Measurements from ENCODE around the gene BORCS5. TPM values are rescaled to one million over a fixed set of nuclear protein-coding genes. Genes with fewer than 3 reads are reported as not detected.

BORCS5 gene
- total and polyA plus RNA-seq, 10 donors: 3.3 to 25.9 (median 14.9) TPM

DNA sequence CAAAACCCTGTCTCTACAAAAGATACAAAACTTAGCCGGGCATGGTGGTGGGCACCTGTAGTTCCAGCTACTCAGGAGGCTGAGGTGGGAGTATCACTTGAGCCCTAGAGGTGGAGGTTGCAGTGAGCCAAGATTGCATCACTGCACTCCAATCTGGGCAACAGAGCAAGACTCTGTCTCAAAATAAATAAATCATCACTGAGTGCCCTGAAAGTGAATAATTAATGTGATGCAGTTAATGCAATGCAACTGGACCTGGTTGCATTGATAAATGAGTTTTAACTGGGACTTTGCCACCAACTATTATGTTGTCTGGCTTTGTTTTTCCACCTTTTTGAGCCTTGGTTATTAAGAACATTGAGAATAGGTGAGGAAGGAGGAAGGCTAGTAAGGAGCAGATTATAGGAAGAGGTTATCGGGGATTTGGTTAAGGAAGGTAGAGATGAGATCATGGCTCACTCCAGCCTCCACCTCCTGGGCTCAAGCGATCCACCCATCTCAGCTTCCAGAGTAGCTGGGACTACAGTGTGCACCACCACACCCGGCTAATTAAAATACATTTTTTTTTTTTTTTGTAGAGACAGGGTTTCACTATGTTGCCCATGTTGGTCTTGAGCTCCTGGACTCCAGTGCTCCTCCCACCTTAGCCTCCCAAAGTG is 8.0 kb downstream of the BORCS5 start:
- H3K27ac ChIP-seq: peak overlapping the region in 1 of 8 donors; percentile 52
- H3K9me3 ChIP-seq: no peaks in the 10 kb centered on the region
- 93 to 99% (median 97%) methylated on average over 4 of the region's 4 CpGs for WGBS, 5 donors
- H3K36me3 ChIP-seq: peaks cover 0 to 51% (median 8%) of the 10 kb centered on the region in 6 donors
- DNase-seq: no peak
- H3K27me3 ChIP-seq (replicated peaks in 1 of 7): no peaks in the 10 kb centered on the region
- intact Hi-C loops (cut with DNase I; ENCODE audit: low total_unique reads): no loop called here
- peaks cover 0 to 63% (median 9%) of the 10 kb centered on the region in 6 donors for H3K4me1 ChIP-seq
- no peak overlapping the region for H3K4me3 ChIP-seq
- TF ChIP-seq, protein P1, sequence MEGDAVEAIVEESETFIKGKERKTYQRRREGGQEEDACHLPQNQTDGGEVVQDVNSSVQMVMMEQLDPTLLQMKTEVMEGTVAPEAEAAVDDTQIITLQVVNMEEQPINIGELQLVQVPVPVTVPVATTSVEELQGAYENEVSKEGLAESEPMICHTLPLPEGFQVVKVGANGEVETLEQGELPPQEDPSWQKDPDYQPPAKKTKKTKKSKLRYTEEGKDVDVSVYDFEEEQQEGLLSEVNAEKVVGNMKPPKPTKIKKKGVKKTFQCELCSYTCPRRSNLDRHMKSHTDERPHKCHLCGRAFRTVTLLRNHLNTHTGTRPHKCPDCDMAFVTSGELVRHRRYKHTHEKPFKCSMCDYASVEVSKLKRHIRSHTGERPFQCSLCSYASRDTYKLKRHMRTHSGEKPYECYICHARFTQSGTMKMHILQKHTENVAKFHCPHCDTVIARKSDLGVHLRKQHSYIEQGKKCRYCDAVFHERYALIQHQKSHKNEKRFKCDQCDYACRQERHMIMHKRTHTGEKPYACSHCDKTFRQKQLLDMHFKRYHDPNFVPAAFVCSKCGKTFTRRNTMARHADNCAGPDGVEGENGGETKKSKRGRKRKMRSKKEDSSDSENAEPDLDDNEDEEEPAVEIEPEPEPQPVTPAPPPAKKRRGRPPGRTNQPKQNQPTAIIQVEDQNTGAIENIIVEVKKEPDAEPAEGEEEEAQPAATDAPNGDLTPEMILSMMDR (IDR thresholded peaks at IDR 0.05 in 8 of 11, conservative IDR thresholded peaks at IDR 0.05 in 3 of 11): no peak
- TF ChIP-seq POLR2A (IDR thresholded peaks at IDR 0.05) (no peak), POLR2AphosphoS5 (IDR thresholded peaks at IDR 0.05) (no peak)

- no peaks in the 10 kb centered on the region for H3K9me3 ChIP-seq
- H3K27ac ChIP-seq: peak overlapping the region in 2 of 8 donors; percentile 11 to 52
- peaks cover 0 to 51% (median 8%) of the 10 kb centered on the region in 6 donors for H3K36me3 ChIP-seq
- intact Hi-C loops (cut with DNase I; ENCODE audit: low total_unique reads): no loop called here
- H3K4me1 ChIP-seq: peaks cover 0 to 58% (median 8%) of the 10 kb centered on the region in 6 donors
- H3K27me3 ChIP-seq (replicated peaks in 1 of 7): no peaks in the 10 kb centered on the region
- WGBS, 5 donors: 88 to 93% (median 89%) methylated on average over 5 of the region's 5 CpGs
- TF ChIP-seq, protein P1 (IDR thresholded peaks at IDR 0.05 in 8 of 11, conservative IDR thresholded peaks at IDR 0.05 in 3 of 11): no peak
- no peak for TF ChIP-seq POLR2AphosphoS5 (IDR thresholded peaks at IDR 0.05)
- no peak overlapping the region for H3K4me3 ChIP-seq
- no peak for DNase-seq
Measured at GRCh38 chr12:12365446-12365802, 8.5 kb downstream of the BORCS5 start.

GRCh38 chr12:12365931-12366431 is 9.1 kb downstream of the BORCS5 start:
- no peaks in the 10 kb centered on the region for H3K27me3 ChIP-seq (replicated peaks in 1 of 7)
- TF ChIP-seq, protein P1 (IDR thresholded peaks at IDR 0.05 in 8 of 11, conservative IDR thresholded peaks at IDR 0.05 in 3 of 11): no peak
- TF ChIP-seq POLR2AphosphoS5 (IDR thresholded peaks at IDR 0.05) (no peak), POLR2A (IDR thresholded peaks at IDR 0.05) (no peak)
- intact Hi-C loops (cut with DNase I; ENCODE audit: low total_unique reads): no loop called here
- H3K9me3 ChIP-seq: no peaks in the 10 kb centered on the region
- peak overlapping the region in 2 of 8 donors; percentile 11 to 52 for H3K27ac ChIP-seq
- H3K4me1 ChIP-seq: peaks cover 0 to 52% (median 8%) of the 10 kb centered on the region in 6 donors
- DNase-seq: no peak
- H3K36me3 ChIP-seq: peaks cover 0 to 51% (median 8%) of the 10 kb centered on the region in 6 donors
- 45 to 67% (median 56%) methylated on average over 4 of the region's 4 CpGs for WGBS, 5 donors
- no peak overlapping the region for H3K4me3 ChIP-seq

- intact Hi-C loops (cut with DNase I; ENCODE audit: low total_unique reads): no loop called here
- TF ChIP-seq POLR2A (IDR thresholded peaks at IDR 0.05) (no peak), POLR2AphosphoS5 (IDR thresholded peaks at IDR 0.05) (no peak)
- TF ChIP-seq, protein P1 (IDR thresholded peaks at IDR 0.05 in 8 of 11, conservative IDR thresholded peaks at IDR 0.05 in 3 of 11): no peak
- DNase-seq: no peak
- Histone ChIP-seq H3K4me3 (no peak overlapping the region), H3K27me3 (replicated peaks in 1 of 7) (no peaks in the 10 kb centered on the region), H3K9me3 (no peaks in the 10 kb centered on the region), H3K27ac (peak overlapping the region in 2 of 8 donors; percentile 11 to 52), H3K36me3 (peaks cover 0 to 49% (median 5%) of the 10 kb centered on the region in 6 donors), H3K4me1 (peaks cover 0 to 43% (median 7%) of the 10 kb centered on the region in 6 donors)
- 91 to 97% (median 94%) methylated on average over 4 of the region's 4 CpGs for WGBS, 5 donors
Measured at GRCh38 chr12:12366701-12367481, 10.0 kb downstream of the BORCS5 start.
